22Rv1 (cell line): ENCODE data around the gene FLOT2.

Experiments
- H3K27ac ChIP-seq: fragments of 450-650 bp; 2 replicates; pipeline ENCODE4 v1.5.1; 2017
- ZFX ChIP-seq: fragments of 450-650 bp; IDR thresholded peaks from 2 replicates; pipeline ENCODE4 v1.6.1; 2017; ENCODE audit warnings: antibody characterized with exemption, borderline replicate concordance
- TF ChIP-seq, protein P1 (sequence below): fragments of 450-650 bp; IDR thresholded peaks from 2 replicates; pipeline ENCODE4 v1.5.1; 2017; ENCODE audit warnings: mild to moderate bottlenecking

FLOT2 gene

DNA sequence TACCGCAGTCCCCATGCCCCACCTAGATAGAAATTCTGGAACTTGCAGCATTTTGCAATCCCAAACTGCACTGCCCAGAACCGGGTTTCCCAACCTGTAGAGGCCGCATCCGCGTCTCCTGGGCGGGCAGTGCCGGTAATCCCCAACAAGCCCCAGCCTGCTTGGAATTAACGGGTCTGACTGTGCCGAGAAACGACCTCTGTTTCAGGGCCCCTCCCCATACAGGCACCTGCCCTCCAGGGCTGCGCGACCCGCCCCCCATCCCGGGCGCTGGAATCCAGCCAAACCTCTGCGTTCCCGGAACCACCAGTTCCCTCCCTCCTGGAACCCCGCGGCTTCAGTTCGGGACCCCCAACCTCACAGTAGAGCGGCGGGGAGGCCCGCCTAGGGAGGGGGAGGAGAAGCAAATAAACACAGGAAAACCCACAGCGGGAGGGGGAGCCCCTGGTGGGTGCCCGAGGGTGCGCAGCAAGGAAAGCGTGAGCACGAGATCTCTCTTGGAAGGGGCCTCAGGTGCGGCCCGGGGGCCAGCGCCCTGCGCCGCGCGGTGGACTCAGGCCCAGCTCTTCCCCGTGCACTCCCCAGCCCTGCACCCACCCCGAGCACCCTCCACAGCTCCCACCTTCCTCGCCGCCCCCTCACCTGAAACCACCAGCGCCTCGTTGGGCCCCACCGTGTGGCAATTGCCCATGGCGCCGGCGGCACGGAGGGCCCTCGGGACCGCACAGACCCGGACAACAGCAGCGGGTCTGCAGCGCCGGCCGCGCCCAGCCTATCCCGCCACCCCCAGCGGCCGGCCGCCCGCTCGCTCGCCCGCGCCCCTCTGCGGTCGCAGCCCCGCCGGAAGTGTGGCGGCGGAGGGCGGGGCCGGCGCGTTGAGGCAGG is at the start of gene FLOT2:
FLOT2 (minus strand) TSS at position 850 of the 885 bp plus-strand sequence; CDS start at position 691, 159 bp downstream.
- peak within 1 kb of the TSS; percentile 93 for H3K27ac ChIP-seq
- TF ChIP-seq, protein P1, sequence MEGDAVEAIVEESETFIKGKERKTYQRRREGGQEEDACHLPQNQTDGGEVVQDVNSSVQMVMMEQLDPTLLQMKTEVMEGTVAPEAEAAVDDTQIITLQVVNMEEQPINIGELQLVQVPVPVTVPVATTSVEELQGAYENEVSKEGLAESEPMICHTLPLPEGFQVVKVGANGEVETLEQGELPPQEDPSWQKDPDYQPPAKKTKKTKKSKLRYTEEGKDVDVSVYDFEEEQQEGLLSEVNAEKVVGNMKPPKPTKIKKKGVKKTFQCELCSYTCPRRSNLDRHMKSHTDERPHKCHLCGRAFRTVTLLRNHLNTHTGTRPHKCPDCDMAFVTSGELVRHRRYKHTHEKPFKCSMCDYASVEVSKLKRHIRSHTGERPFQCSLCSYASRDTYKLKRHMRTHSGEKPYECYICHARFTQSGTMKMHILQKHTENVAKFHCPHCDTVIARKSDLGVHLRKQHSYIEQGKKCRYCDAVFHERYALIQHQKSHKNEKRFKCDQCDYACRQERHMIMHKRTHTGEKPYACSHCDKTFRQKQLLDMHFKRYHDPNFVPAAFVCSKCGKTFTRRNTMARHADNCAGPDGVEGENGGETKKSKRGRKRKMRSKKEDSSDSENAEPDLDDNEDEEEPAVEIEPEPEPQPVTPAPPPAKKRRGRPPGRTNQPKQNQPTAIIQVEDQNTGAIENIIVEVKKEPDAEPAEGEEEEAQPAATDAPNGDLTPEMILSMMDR: peak; percentile 55
- TF ChIP-seq ZFX: no peak

DNA sequence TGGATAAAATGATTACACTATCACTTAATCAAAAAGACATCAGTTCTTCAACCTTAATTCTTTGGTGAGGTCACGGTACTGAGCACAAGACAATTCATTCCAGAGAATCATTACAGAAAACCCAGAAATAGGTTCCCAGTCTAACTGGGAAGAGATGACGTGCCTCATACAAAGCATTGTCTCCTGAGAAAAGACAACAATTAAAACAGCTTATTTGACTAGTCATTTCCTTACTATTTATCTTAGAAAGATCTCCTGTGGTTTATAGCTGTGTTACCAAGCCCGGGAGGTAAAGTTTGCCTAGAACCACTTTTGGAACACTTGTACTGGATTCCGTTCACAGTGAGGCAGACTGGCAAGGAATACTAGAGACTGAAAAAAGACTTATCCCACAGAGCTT is 48.7 kb upstream of the FLOT2 start:
- no peak for TF ChIP-seq ZFX
- TF ChIP-seq, protein P1: no peak
- peak overlapping the region; percentile 58 for H3K27ac ChIP-seq

- no peak for TF ChIP-seq ZFX
- TF ChIP-seq, protein P1: no peak
- H3K27ac ChIP-seq: no peak overlapping the region
These were observed 47.6 kb upstream of the FLOT2 start for GRCh38 chr17:28944862-28945741.

DNA sequence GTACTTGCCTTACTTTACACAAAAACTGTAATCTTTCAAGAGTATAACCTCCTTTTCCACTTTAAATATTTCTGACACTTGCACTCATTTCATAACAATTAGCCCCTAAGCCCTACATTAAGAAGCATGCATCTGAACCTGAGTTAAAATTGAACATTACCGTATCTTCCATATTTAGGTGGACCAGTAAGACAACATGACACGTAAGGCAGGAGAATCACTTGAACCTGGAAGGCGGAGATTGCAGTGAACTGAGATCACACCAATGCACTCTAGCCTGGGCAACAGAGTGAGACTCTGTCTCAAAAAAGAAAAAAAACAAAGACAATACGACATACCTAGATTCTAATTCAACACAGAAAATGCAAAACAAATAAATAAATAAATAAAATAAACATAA is 46.8 kb upstream of the FLOT2 start:
- no peak overlapping the region for H3K27ac ChIP-seq
- TF ChIP-seq, protein P1: no peak
- TF ChIP-seq ZFX: no peak

- H3K27ac ChIP-seq: no peak overlapping the region
These were observed 45.4 kb upstream of the FLOT2 start for GRCh38 chr17:28942925-28943324.

GRCh38 chr17:28941251-28941650 is 43.7 kb upstream of the FLOT2 start:
- H3K27ac ChIP-seq: peak overlapping the region; percentile 35; the same call in 1 of the 2 replicates
- TF ChIP-seq, protein P1: no peak
- no peak for TF ChIP-seq ZFX

More at GRCh38 chr17:28942925-28943324, 45.4 kb upstream of the FLOT2 start:
- TF ChIP-seq ZFX: no peak
- TF ChIP-seq, protein P1: no peak
